WTC11 (cell line): ENCODE measurements around the gene ALK. TPM values are rescaled to one million over a fixed set of nuclear protein-coding genes. Genes with fewer than 3 reads are reported as not detected.

ENCODE experiments used
- ATAC-seq: fragments of 200-7000 bp; cut with Tn5 transposase; 2 replicates; pipeline ENCODE4 v1.10.0; 2021; ENCODE audit warnings: mild to moderate bottlenecking, moderate library complexity
- CTCF ChIA-PET: fragments of 300-600 bp; sonication (Branson Sonifier 250); formaldehyde crosslinking; loops from one replicate; lab custom pipeline; 2021; ENCODE audit warnings: antibody characterized with exemption; lab: Charles Lee
- POLR2A ChIA-PET: fragments of 350-600 bp; sonication (Branson Sonifier 250); formaldehyde crosslinking; loops from one replicate; lab custom pipeline; 2021; ENCODE audit warnings: antibody characterized with exemption; lab: Charles Lee
- DNase-seq: peaks from one replicate; pipeline ENCODE4 v3.0.0; 2021; ENCODE audit warnings: low spot score
- H3K27ac Mint-ChIP-seq: 2 replicates; pipeline ENCODE4 v1.8.0; 2021; ENCODE audit warnings: mixed read lengths
- H3K27me3 Mint-ChIP-seq: 2 replicates; pipeline ENCODE4 v1.8.0; 2021; ENCODE audit warnings: low read depth, mild to moderate bottlenecking, moderate library complexity, mixed read lengths
- H3K36me3 Mint-ChIP-seq: 2 replicates; pipeline ENCODE4 v1.8.0; 2021; ENCODE audit warnings: mixed read lengths
- H3K4me1 Mint-ChIP-seq: 2 replicates; pipeline ENCODE4 v1.8.0; 2022; ENCODE audit warnings: mixed read lengths
- H3K4me3 Mint-ChIP-seq: 2 replicates; pipeline ENCODE4 v1.8.0; 2021; ENCODE audit warnings: mild to moderate bottlenecking, moderate library complexity, mixed read lengths
- H3K9me3 Mint-ChIP-seq: 2 replicates; pipeline ENCODE4 v1.8.0; 2021; ENCODE audit warnings: mixed read lengths
- AFF4 ChIP-seq: sonication (generic); formaldehyde crosslinking; IDR thresholded peaks from 2 replicates; pipeline ENCODE4 v1.8.1; 2023; ENCODE audit warnings: mild to moderate bottlenecking, missing genetic modification reagents, borderline replicate concordance
- ATF3 ChIP-seq: sonication (generic); formaldehyde crosslinking; conservative IDR thresholded peaks from 2 replicates; pipeline ENCODE4 v1.8.1; 2022; ENCODE audit warnings: mild to moderate bottlenecking, missing genetic modification reagents
- ATF6 ChIP-seq: sonication (generic); formaldehyde crosslinking; IDR thresholded peaks from 2 replicates; pipeline ENCODE4 v1.8.1; 2023; ENCODE audit warnings: mild to moderate bottlenecking, missing genetic modification reagents
- CREM ChIP-seq: sonication (generic); formaldehyde crosslinking; IDR thresholded peaks from 2 replicates; pipeline ENCODE4 v1.8.1; 2022; ENCODE audit warnings: mild to moderate bottlenecking, missing genetic modification reagents, moderate library complexity
- E2F1 ChIP-seq: sonication (generic); formaldehyde crosslinking; IDR thresholded peaks from 2 replicates; pipeline ENCODE4 v1.8.0; 2022; ENCODE audit warnings: mild to moderate bottlenecking, missing genetic modification reagents
- ELF4 ChIP-seq: sonication (generic); formaldehyde crosslinking; IDR thresholded peaks from 2 replicates; pipeline ENCODE4 v1.8.1; 2022; ENCODE audit warnings: low read depth, mild to moderate bottlenecking, moderate library complexity, missing genetic modification reagents
- EMX1 ChIP-seq: fragments of 250-450 bp; sonication (Bioruptor Pico); IDR thresholded peaks from 2 replicates; pipeline ENCODE4 v1.8.0; 2021; ENCODE audit warnings: mild to moderate bottlenecking
- ESRRA ChIP-seq: sonication (generic); formaldehyde crosslinking; IDR thresholded peaks from 2 replicates; pipeline ENCODE4 v1.8.1; 2022; ENCODE audit warnings: mild to moderate bottlenecking, missing genetic modification reagents, borderline replicate concordance
- FOXP1 ChIP-seq: sonication (generic); formaldehyde crosslinking; IDR thresholded peaks from 2 replicates; pipeline ENCODE4 v1.8.0; 2022; ENCODE audit warnings: missing genetic modification reagents, mild to moderate bottlenecking, moderate library complexity, borderline replicate concordance
- IRF2 ChIP-seq: sonication (generic); formaldehyde crosslinking; IDR thresholded peaks from 2 replicates; pipeline ENCODE4 v1.8.0; 2022; ENCODE audit warnings: low read depth, missing genetic modification reagents, borderline replicate concordance
- MLX ChIP-seq: sonication (generic); formaldehyde crosslinking; IDR thresholded peaks from 2 replicates; pipeline ENCODE4 v1.8.1; 2023; ENCODE audit warnings: mild to moderate bottlenecking, missing genetic modification reagents, moderate library complexity
- NFATC4 ChIP-seq: fragments of 250-450 bp; sonication (Bioruptor Pico); IDR thresholded peaks from 2 replicates; pipeline ENCODE4 v1.9.0; 2021; ENCODE audit warnings: mild to moderate bottlenecking
- NR1H2 ChIP-seq: sonication (generic); formaldehyde crosslinking; IDR thresholded peaks from 2 replicates; pipeline ENCODE4 v1.9.0; 2021; ENCODE audit warnings: mild to moderate bottlenecking, moderate library complexity, missing genetic modification reagents
- OVOL2 ChIP-seq: fragments of 250-450 bp; sonication (Bioruptor Pico); IDR thresholded peaks from 2 replicates; pipeline ENCODE4 v1.9.0; 2021; ENCODE audit warnings: mild to moderate bottlenecking, borderline replicate concordance
- RELA ChIP-seq: sonication (generic); formaldehyde crosslinking; IDR thresholded peaks from 2 replicates; pipeline ENCODE4 v1.8.1; 2022; ENCODE audit warnings: missing genetic modification reagents, mild to moderate bottlenecking, borderline replicate concordance
- STAT6 ChIP-seq: sonication (generic); formaldehyde crosslinking; conservative IDR thresholded peaks from 2 replicates; pipeline ENCODE4 v1.8.1; 2023; ENCODE audit warnings: mild to moderate bottlenecking, low read depth, missing genetic modification reagents, moderate library complexity
- ZBTB21 ChIP-seq: sonication (generic); formaldehyde crosslinking; IDR thresholded peaks from 2 replicates; pipeline ENCODE4 v1.8.1; 2023; ENCODE audit warnings: mild to moderate bottlenecking, missing genetic modification reagents, borderline replicate concordance
- ZNF138 ChIP-seq: sonication (generic); formaldehyde crosslinking; conservative IDR thresholded peaks from 2 replicates; pipeline ENCODE4 v1.8.1; 2022; ENCODE audit warnings: mild to moderate bottlenecking, moderate library complexity, missing genetic modification reagents
- ZNF263 ChIP-seq: sonication (generic); formaldehyde crosslinking; IDR thresholded peaks from 2 replicates; pipeline ENCODE4 v1.8.1; 2022; ENCODE audit warnings: low read depth, mild to moderate bottlenecking, moderate library complexity, missing genetic modification reagents
- ZNF317 ChIP-seq: sonication (generic); formaldehyde crosslinking; IDR thresholded peaks from 2 replicates; pipeline ENCODE4 v1.8.1; 2023; ENCODE audit warnings: low read depth, mild to moderate bottlenecking, moderate library complexity, missing genetic modification reagents, borderline replicate concordance
- ZNF396 ChIP-seq: fragments of 250-450 bp; sonication (Bioruptor Pico); IDR thresholded peaks from 2 replicates; pipeline ENCODE4 v1.8.0; 2021; ENCODE audit warnings: mild to moderate bottlenecking, moderate library complexity, borderline replicate concordance
- ZNF425 ChIP-seq: fragments of 250-450 bp; sonication (Bioruptor Pico); conservative IDR thresholded peaks from 2 replicates; pipeline ENCODE4 v1.9.0; 2021; ENCODE audit warnings: mild to moderate bottlenecking
- total RNA-seq: library from RNA; stranded (reverse); gene quantifications from 3 replicates; pipeline ENCODE4 v1.2.3, GENCODE V29; 2021

The ALK gene
- total RNA-seq, 1 experiment from 2014 or later = not detected

- Mint-ChIP-seq H3K27ac (no peak overlapping the region), H3K4me3 (no peak overlapping the region), H3K4me1 (peaks cover 10% of the 10 kb centered on the region)
- peak; percentile 34; the same call in 1 of the 2 replicates for ATAC-seq
- TF ChIP-seq ATF3 (no peak), STAT6 (no peak), NR1H2 (no peak), IRF2 (CRISPR knock-in tag) (no peak)
- TF ChIP-seq, all 79 proteins: peak for 0
- no peak for DNase-seq
- Mint-ChIP-seq H3K36me3 (no peaks in the 10 kb centered on the region), H3K9me3 (no peaks in the 10 kb centered on the region), H3K27me3 (no peaks in the 10 kb centered on the region)
- ChIA-PET POLR2A (no interaction called here), CTCF (no interaction called here)
These were observed 110.4 kb downstream of the ALK start for GRCh38 chr2:29810956-29811355.

- ATAC-seq = no peak
- no peak for DNase-seq
- no peaks in the 10 kb centered on the region for H3K27me3 Mint-ChIP-seq
- H3K4me1 Mint-ChIP-seq = peaks cover 14% of the 10 kb centered on the region
- peaks cover 6% of the 10 kb centered on the region for H3K9me3 Mint-ChIP-seq
- H3K27ac Mint-ChIP-seq = no peak overlapping the region
- CTCF ChIA-PET = no interaction called here
- TF ChIP-seq FOXP1 (CRISPR knock-in tag) (no peak), MLX (CRISPR knock-in tag) (no peak), ZNF317 (CRISPR knock-in tag) (no peak), ZNF396 (CRISPR knock-in tag) (no peak), EMX1 (CRISPR knock-in tag) (no peak), ZNF138 (CRISPR knock-in tag) (no peak), CREM (CRISPR knock-in tag) (no peak), ELF4 (CRISPR knock-in tag) (no peak), ATF6 (no peak), ZBTB21 (CRISPR knock-in tag) (no peak), RELA (CRISPR knock-in tag) (no peak), E2F1 (CRISPR knock-in tag) (no peak), ZNF425 (CRISPR knock-in tag) (no peak), NFATC4 (CRISPR knock-in tag) (no peak), OVOL2 (no peak), AFF4 (no peak), ESRRA (no peak), ZNF263 (CRISPR knock-in tag) (no peak)
- POLR2A ChIA-PET = no interaction called here
- H3K4me3 Mint-ChIP-seq = no peak overlapping the region
- no peaks in the 10 kb centered on the region for H3K36me3 Mint-ChIP-seq
These were observed 113.1 kb downstream of the ALK start for GRCh38 chr2:29808321-29808720.
